ENCODE results near the gene TENT5A.

TENT5A gene

DNA sequence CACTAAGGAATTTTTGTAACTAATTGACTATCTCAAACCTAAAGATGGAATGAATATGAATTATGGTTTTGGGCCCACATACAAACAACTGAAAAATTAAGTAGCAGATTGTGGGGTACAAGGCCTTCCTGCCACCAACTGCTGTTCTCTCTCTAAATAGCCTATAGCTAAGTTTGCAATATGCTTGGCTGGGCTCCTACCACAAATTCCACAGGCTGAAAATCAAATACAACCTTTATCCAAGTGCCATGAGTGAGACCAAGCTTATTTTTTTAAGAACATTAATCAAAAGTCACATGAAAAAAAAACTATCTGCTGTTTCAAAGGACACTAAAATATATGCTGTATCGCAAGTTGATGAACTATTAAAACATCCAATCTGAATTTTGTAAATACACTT, 52.1 kb downstream of the TENT5A start:
- DNase-seq, result no peak

DNA sequence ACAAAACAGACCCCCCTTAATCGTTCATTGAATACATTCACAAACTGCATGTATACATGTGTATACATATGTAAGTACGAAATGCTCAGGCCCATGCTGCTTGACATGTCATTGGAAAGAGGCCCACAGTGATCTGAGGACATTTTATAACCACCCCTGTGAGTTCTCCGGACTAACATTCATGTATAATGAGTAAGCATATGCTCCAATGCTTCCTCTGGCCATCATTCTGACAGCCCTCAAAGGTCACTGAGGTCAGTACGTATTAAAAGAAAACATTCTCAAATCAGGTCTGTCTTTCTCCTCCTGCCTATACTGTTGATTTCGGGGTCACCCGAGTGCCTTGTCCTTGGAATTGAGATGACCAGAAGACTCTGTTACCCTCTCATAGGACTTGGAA, 54.9 kb downstream of the TENT5A start:
- no peak for DNase-seq

DNA sequence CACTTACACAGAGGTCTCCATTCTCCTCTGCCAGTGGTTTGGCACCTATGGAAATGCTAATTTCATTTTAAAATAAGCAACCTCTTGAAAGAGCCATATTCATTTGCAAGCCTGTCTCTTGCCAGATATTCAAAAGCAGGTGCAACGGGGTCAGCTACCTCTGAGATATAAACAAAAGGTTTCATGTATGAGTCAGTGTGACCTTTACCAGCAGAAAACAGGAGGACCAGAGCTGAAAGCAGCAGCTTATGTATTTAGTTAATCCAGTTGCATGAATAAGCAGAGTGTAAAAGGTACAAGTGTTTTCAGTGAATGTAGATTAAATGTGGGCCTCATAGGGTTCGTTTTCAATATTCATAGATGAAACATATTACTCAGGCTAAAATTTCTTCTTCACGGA, 56.0 kb downstream of the TENT5A start:
- no peak for DNase-seq
